Measurements from ENCODE around the gene OR5A2.

OR5A2 gene

DNA sequence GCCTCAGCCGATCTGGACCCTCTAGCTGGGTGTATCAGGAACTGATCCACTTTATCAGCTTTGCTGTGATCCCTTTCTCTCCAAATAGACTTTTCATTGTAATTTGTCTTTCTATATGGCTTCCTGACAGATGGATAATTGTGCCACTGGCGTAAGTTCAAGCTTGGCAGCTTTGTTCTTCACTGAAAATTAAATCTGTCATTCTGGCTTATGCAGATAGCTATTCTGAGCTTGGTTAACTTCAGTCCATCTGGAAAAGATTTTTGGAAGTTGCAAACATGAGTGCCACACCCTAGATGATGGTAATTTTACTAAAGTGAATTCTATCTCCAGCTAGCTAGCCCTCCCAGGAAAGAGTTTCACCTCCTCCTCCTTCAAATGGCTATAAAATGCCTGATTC lies 8.1 kb downstream of the OR5A2 start:
- H3K4me1 ChIP-seq (ENCODE audit: insufficient read depth, poor library complexity, severe bottlenecking), result no peaks in the 10 kb centered on the region
- no peak overlapping the region for H3K4me3 ChIP-seq (ENCODE audit: severe bottlenecking)
- H3K27ac ChIP-seq (ENCODE audit: poor library complexity, severe bottlenecking), result no peak overlapping the region
- H3K36me3 ChIP-seq (ENCODE audit: low read depth), result no peaks in the 10 kb centered on the region
- TF ChIP-seq, protein P1, sequence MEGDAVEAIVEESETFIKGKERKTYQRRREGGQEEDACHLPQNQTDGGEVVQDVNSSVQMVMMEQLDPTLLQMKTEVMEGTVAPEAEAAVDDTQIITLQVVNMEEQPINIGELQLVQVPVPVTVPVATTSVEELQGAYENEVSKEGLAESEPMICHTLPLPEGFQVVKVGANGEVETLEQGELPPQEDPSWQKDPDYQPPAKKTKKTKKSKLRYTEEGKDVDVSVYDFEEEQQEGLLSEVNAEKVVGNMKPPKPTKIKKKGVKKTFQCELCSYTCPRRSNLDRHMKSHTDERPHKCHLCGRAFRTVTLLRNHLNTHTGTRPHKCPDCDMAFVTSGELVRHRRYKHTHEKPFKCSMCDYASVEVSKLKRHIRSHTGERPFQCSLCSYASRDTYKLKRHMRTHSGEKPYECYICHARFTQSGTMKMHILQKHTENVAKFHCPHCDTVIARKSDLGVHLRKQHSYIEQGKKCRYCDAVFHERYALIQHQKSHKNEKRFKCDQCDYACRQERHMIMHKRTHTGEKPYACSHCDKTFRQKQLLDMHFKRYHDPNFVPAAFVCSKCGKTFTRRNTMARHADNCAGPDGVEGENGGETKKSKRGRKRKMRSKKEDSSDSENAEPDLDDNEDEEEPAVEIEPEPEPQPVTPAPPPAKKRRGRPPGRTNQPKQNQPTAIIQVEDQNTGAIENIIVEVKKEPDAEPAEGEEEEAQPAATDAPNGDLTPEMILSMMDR (IDR thresholded peaks at IDR 0.05; ENCODE audit: poor library complexity, severe bottlenecking), result no peak
- ATAC-seq (ENCODE audit: low read depth) (no peak), DNase-seq (ENCODE audit: low spot score) (no peak)
- H3K27me3 ChIP-seq (ENCODE audit: insufficient read depth, poor library complexity, severe bottlenecking), result no peaks in the 10 kb centered on the region
- no peaks in the 10 kb centered on the region for H3K9me3 ChIP-seq (ENCODE audit: severe bottlenecking)

DNA sequence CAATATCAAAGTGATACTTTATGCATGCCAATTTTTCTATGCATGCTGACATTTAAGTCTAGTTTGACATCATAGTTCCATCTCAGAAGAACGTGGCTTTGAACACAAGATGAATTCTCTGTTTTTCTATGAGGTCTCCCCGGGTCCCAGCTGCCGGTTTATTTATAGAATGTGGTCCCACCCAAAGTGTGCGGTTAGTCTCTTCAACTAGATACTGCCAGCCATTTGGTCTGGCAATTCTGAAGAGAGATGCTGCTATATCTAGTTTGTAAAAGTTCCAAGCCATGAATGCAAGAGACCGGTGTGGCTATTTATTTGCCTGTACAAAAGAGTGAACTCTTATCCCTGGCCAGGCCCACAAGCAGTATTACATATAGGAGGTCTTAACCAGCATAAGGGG lies 9.2 kb downstream of the OR5A2 start:
- no peaks in the 10 kb centered on the region for H3K9me3 ChIP-seq (ENCODE audit: severe bottlenecking)
- H3K36me3 ChIP-seq (ENCODE audit: low read depth), result no peaks in the 10 kb centered on the region
- no peak overlapping the region for H3K27ac ChIP-seq (ENCODE audit: poor library complexity, severe bottlenecking)
- H3K4me1 ChIP-seq (ENCODE audit: insufficient read depth, poor library complexity, severe bottlenecking), result no peaks in the 10 kb centered on the region
- no peak overlapping the region for H3K4me3 ChIP-seq (ENCODE audit: severe bottlenecking)
- no peak for ATAC-seq (ENCODE audit: low read depth)
- H3K27me3 ChIP-seq (ENCODE audit: insufficient read depth, poor library complexity, severe bottlenecking), result no peaks in the 10 kb centered on the region
- TF ChIP-seq, protein P1 (IDR thresholded peaks at IDR 0.05; ENCODE audit: poor library complexity, severe bottlenecking), result no peak
- DNase-seq (ENCODE audit: low spot score), result no peak

DNA sequence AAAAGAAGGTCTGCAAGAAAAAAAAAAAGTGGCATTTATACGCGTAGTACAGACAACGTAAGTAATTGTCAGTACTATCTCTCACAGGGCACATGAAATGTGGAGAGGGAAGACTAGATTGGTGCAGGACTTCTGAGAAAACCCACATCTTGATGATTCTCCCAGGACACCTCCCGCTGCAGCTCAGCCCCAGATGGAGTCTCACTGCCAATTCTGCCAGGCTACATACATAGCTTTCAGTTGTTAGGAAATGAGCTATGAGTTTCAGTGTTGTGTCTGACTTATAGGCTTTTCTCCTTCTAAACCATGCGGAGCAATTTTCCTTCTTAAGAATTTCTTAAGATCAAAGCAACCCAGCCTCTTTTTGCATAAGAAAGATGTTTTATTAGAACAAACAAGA lies 9.6 kb downstream of the OR5A2 start:
- H3K36me3 ChIP-seq (ENCODE audit: low read depth), result no peaks in the 10 kb centered on the region
- H3K4me1 ChIP-seq (ENCODE audit: insufficient read depth, poor library complexity, severe bottlenecking), result no peaks in the 10 kb centered on the region
- TF ChIP-seq, protein P1 (IDR thresholded peaks at IDR 0.05; ENCODE audit: poor library complexity, severe bottlenecking), result no peak
- H3K27ac ChIP-seq (ENCODE audit: poor library complexity, severe bottlenecking), result no peak overlapping the region
- ATAC-seq (ENCODE audit: low read depth) (no peak), DNase-seq (ENCODE audit: low spot score) (no peak)
- H3K4me3 ChIP-seq (ENCODE audit: severe bottlenecking), result no peak overlapping the region
- H3K9me3 ChIP-seq (ENCODE audit: severe bottlenecking), result no peaks in the 10 kb centered on the region
- H3K27me3 ChIP-seq (ENCODE audit: insufficient read depth, poor library complexity, severe bottlenecking), result no peaks in the 10 kb centered on the region

DNA sequence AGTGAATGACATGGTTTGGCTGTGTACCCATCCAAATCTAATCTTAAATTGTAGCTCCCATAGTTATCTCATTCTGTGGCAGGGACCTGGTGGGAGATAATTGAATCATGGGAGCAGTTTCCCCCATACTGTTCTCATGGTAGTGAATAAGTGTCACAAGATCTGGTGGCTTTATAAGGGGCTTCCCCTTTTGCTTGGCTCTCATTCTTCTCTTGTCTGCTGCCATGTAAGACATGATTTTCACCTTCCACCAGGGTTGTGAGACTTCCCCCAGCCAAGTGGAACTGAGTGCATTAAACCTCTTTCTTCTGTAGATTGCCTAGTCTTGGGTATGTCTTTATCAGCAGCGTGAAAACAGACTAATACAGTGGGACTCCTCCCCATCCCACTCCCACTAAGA lies 11.1 kb downstream of the OR5A2 start:
- no peaks in the 10 kb centered on the region for H3K36me3 ChIP-seq (ENCODE audit: low read depth)
- TF ChIP-seq, protein P1 (IDR thresholded peaks at IDR 0.05; ENCODE audit: poor library complexity, severe bottlenecking), result no peak
- ATAC-seq (ENCODE audit: low read depth), result no peak
- H3K4me1 ChIP-seq (ENCODE audit: insufficient read depth, poor library complexity, severe bottlenecking), result no peaks in the 10 kb centered on the region
- H3K9me3 ChIP-seq (ENCODE audit: severe bottlenecking), result no peaks in the 10 kb centered on the region
- H3K4me3 ChIP-seq (ENCODE audit: severe bottlenecking), result no peak overlapping the region
- no peaks in the 10 kb centered on the region for H3K27me3 ChIP-seq (ENCODE audit: insufficient read depth, poor library complexity, severe bottlenecking)
- DNase-seq (ENCODE audit: low spot score), result no peak
- H3K27ac ChIP-seq (ENCODE audit: poor library complexity, severe bottlenecking), result no peak overlapping the region

DNA sequence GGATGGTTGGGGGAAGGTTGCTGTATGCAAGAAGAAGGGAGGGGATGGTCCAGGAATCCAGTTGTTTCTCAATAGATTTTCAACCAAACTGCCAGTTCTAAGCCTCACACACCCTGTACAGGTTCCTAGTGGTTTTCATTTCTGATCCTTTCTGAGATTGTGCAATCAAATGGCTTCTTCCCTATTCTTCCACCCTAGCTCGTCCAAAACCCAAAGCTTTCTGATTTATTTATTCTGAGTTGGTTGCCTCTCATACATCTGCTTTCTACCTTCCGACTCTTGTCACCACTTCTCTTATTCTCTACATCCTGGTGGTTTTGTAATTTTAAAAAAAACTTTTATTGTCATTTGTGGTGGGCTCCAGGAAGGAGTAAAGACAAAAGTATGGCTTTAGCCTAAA lies 12.6 kb downstream of the OR5A2 start:
- no peaks in the 10 kb centered on the region for H3K9me3 ChIP-seq (ENCODE audit: severe bottlenecking)
- TF ChIP-seq, protein P1 (IDR thresholded peaks at IDR 0.05; ENCODE audit: poor library complexity, severe bottlenecking), result no peak
- no peaks in the 10 kb centered on the region for H3K4me1 ChIP-seq (ENCODE audit: insufficient read depth, poor library complexity, severe bottlenecking)
- H3K4me3 ChIP-seq (ENCODE audit: severe bottlenecking), result no peak overlapping the region
- no peak overlapping the region for H3K27ac ChIP-seq (ENCODE audit: poor library complexity, severe bottlenecking)
- DNase-seq (ENCODE audit: low spot score) (no peak), ATAC-seq (ENCODE audit: low read depth) (no peak)
- H3K27me3 ChIP-seq (ENCODE audit: insufficient read depth, poor library complexity, severe bottlenecking), result no peaks in the 10 kb centered on the region
- H3K36me3 ChIP-seq (ENCODE audit: low read depth), result no peaks in the 10 kb centered on the region
